22Rv1 (cell line): Measurements from ENCODE around the gene RALBP1.

Experiments used
- H3K27ac ChIP-seq: fragments of 450-650 bp; 2 replicates; pipeline ENCODE4 v1.5.1; 2017
- ZFX ChIP-seq: fragments of 450-650 bp; IDR thresholded peaks from 2 replicates; pipeline ENCODE4 v1.6.1; 2017; ENCODE audit warnings: antibody characterized with exemption, borderline replicate concordance
- TF ChIP-seq, protein P1 (sequence below): fragments of 450-650 bp; IDR thresholded peaks from 2 replicates; pipeline ENCODE4 v1.5.1; 2017; ENCODE audit warnings: mild to moderate bottlenecking

Gene RALBP1

GRCh38 chr18:9561759-9562158, 86.4 kb downstream of the RALBP1 start:
- H3K27ac ChIP-seq, result no peak overlapping the region
- no peak for TF ChIP-seq ZFX
- TF ChIP-seq, protein P1, sequence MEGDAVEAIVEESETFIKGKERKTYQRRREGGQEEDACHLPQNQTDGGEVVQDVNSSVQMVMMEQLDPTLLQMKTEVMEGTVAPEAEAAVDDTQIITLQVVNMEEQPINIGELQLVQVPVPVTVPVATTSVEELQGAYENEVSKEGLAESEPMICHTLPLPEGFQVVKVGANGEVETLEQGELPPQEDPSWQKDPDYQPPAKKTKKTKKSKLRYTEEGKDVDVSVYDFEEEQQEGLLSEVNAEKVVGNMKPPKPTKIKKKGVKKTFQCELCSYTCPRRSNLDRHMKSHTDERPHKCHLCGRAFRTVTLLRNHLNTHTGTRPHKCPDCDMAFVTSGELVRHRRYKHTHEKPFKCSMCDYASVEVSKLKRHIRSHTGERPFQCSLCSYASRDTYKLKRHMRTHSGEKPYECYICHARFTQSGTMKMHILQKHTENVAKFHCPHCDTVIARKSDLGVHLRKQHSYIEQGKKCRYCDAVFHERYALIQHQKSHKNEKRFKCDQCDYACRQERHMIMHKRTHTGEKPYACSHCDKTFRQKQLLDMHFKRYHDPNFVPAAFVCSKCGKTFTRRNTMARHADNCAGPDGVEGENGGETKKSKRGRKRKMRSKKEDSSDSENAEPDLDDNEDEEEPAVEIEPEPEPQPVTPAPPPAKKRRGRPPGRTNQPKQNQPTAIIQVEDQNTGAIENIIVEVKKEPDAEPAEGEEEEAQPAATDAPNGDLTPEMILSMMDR, result no peak

- H3K27ac ChIP-seq, result no peak overlapping the region
These were observed 87.3 kb downstream of the RALBP1 start for GRCh38 chr18:9562584-9562983.

GRCh38 chr18:9563331-9563730, 88.0 kb downstream of the RALBP1 start:
- no peak overlapping the region for H3K27ac ChIP-seq
- TF ChIP-seq, protein P1, result no peak
- no peak for TF ChIP-seq ZFX

More at GRCh38 chr18:9562584-9562983, 87.3 kb downstream of the RALBP1 start:
- TF ChIP-seq, protein P1, result no peak
- TF ChIP-seq ZFX, result no peak

GRCh38 chr18:9565407-9565806, 90.1 kb downstream of the RALBP1 start:
- no peak overlapping the region for H3K27ac ChIP-seq
- TF ChIP-seq, protein P1, result no peak
- no peak for TF ChIP-seq ZFX

- H3K27ac ChIP-seq, result no peak overlapping the region
- no peak for TF ChIP-seq ZFX
- TF ChIP-seq, protein P1, result no peak
These were observed 92.9 kb downstream of the RALBP1 start for GRCh38 chr18:9568186-9568585.

DNA sequence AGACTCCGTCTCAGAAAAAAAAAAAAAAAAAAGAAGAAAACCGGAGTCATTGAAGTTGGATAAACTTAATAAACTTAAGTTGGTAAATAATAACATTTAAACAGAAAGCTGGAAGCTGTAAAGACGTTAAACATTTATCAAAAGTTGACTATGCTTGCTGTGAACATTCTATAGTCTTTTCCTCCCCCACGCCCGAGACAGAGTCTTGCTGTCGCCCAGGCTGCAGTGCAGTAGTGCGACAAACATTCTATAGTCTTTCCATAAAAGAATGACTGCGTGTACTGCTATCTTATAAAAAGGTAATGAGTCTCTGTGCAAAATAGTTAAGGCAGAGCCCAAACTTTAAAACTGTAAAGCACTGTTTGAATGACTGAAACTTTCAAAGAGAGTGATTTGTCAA, 93.9 kb downstream of the RALBP1 start:
- TF ChIP-seq, protein P1, result no peak
- no peak for TF ChIP-seq ZFX
- no peak overlapping the region for H3K27ac ChIP-seq

DNA sequence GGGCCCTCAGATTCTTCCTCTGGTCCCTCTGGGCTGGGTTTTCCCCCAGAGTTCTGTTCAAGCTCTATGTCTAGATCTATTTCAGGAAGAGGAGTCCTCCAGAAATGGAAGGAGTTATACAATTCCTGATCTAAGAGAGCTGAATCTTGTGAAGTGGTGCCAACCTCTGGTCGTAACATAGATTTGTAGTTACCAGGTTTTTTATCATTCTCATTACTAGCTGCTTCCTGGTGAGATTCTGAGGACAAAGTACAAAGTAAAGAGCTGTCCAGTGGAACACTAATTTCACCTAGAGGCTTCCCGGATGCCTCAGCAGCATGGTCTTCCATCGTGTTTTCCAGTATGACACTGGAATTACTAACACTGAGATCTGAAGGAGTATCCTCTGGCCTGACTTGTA, 94.9 kb downstream of the RALBP1 start:
- TF ChIP-seq, protein P1, result no peak
- H3K27ac ChIP-seq, result no peak overlapping the region
